K562 (cell line): ENCODE results near the gene TERT. TPM values are rescaled to one million over a fixed set of nuclear protein-coding genes. Genes with fewer than 3 reads are reported as not detected.

Experiments
- ATAC-seq: fragments of 200-7000 bp; cut with Tn5 transposase; 3 replicates; pipeline ENCODE4 v1.9.1; 2020; ENCODE audit warnings: moderate library complexity
- BruUV-seq: library from RNA; stranded (reverse); fragments of 400-500 nt; replicated peaks from 2 replicates; lab custom pipeline; 2021; lab: Mats Ljungman, UMichigan
- CTCF ChIA-PET: fragments of 300-600 bp; formaldehyde crosslinking; extraction: SDS; loops from one replicate; lab custom pipeline; 2021; ENCODE audit warnings: low intra/inter-chr PET ratio; lab: Yijun Ruan, JAX
- POLR2A ChIA-PET: fragments of 300-600, 350-650 bp; sonication (Branson Sonifier 250); formaldehyde crosslinking; extraction: SDS; loops from one replicate; lab custom pipeline; 2021; ENCODE audit warnings: antibody characterized with exemption, inconsistent platforms; lab: Yijun Ruan, JAX
- DNase-seq, 4 experiments: peaks; one replicate each; pipeline versions ENCODE4 v3.0.0 to v3.0.0-alpha.2; 2011 to 2018; ENCODE audit warnings: low spot score in 3 of 4, mixed read lengths in 3 of 4; ENCODE audit errors: extremely low read depth in 1 of 4
- FAIRE-seq: peaks from 2 replicates; lab custom pipeline; 2011; peaks lifted over from hg19 to GRCh38; lab: Jason Lieb, UNC
- H2AFZ ChIP-seq: 2 replicates; pipeline ENCODE4 v1.6.0; 2011; ENCODE audit warnings: low read depth, low read length, control low read depth, inconsistent platforms
- H3K27ac ChIP-seq: fragments of 200-600 bp; 3 replicates; pipeline ENCODE4 v1.8.0; 2011; ENCODE audit warnings: low read depth, mild to moderate bottlenecking, control low read depth, inconsistent platforms, low read length, moderate library complexity, mixed read lengths; ENCODE audit errors: extremely low read depth
- H3K27me3 ChIP-seq, 2 experiments: fragments of 300-600 bp in 1 of 2; 2 replicates in 1 of 2; 3 replicates in 1 of 2; pipeline versions ENCODE4 v1.6.0 to v1.8.0; 2011; ENCODE audit warnings: inconsistent platforms in 2 of 2, low read length in 2 of 2, mild to moderate bottlenecking in 1 of 2, mixed read lengths in 1 of 2, moderate library complexity in 1 of 2; ENCODE audit not compliant: control insufficient read depth in 2 of 2, insufficient read depth in 2 of 2
- H3K36me3 ChIP-seq: fragments of 300-600 bp; 3 replicates; pipeline ENCODE4 v1.8.0; 2011; ENCODE audit warnings: mild to moderate bottlenecking, low read length, inconsistent platforms; ENCODE audit not compliant: control insufficient read depth, insufficient read depth
- H3K4me1 ChIP-seq, 2 experiments: fragments of 200-600 bp in 1 of 2; replicated peaks in 1 of 2; 2 replicates in 1 of 2; 3 replicates in 1 of 2; pipeline versions ENCODE4 v1.5.1 to v1.8.0; 2011; ENCODE audit warnings: inconsistent platforms in 2 of 2, low read length in 2 of 2, mild to moderate bottlenecking in 1 of 2, mixed read lengths in 1 of 2, moderate library complexity in 1 of 2; ENCODE audit not compliant: control insufficient read depth in 2 of 2, insufficient read depth in 2 of 2
- H3K4me2 ChIP-seq: 2 replicates; pipeline ENCODE4 v1.6.1; 2011; ENCODE audit warnings: low read length, control low read depth, inconsistent platforms, mixed read lengths; ENCODE audit not compliant: insufficient read depth
- H3K4me3 ChIP-seq: fragments of 200-600 bp; sonication (generic), shearing (Covaris generic); 2 replicates; pipeline ENCODE4 v1.5.1; 2016; ENCODE audit warnings: control low read depth, inconsistent platforms
- H3K79me2 ChIP-seq: fragments of 200-600 bp; 3 replicates; pipeline ENCODE4 v1.8.0; 2011; ENCODE audit warnings: low read length, inconsistent platforms; ENCODE audit not compliant: control insufficient read depth, insufficient read depth
- H3K9ac ChIP-seq, 2 experiments: 2 replicates each; pipeline versions ENCODE4 v1.6.0 to v1.6.1; 2011; ENCODE audit warnings: low read depth in 2 of 2, low read length in 2 of 2, control low read depth in 1 of 2, inconsistent platforms in 1 of 2, mild to moderate bottlenecking in 1 of 2, mixed read lengths in 1 of 2; ENCODE audit not compliant: insufficient read depth in 1 of 2
- H3K9me1 ChIP-seq: one replicate; pipeline ENCODE4 v1.6.0; 2011; ENCODE audit warnings: inconsistent platforms, mild to moderate bottlenecking, low read length, moderate library complexity; ENCODE audit not compliant: control insufficient read depth, insufficient read depth
- H3K9me3 ChIP-seq: replicated peaks from 2 replicates; pipeline ENCODE4 v1.5.1; 2011; ENCODE audit warnings: low read depth, low read length, inconsistent platforms; ENCODE audit not compliant: control insufficient read depth, insufficient read depth
- H4K20me1 ChIP-seq: replicated peaks from 2 replicates; pipeline ENCODE4 v1.6.1; 2011; ENCODE audit warnings: low read length, inconsistent platforms, mixed read lengths; ENCODE audit not compliant: control insufficient read depth, insufficient read depth
- ARID4B ChIP-seq: sonication (generic); formaldehyde crosslinking; IDR thresholded peaks from 2 replicates; pipeline ENCODE4 v1.8.0; 2022; ENCODE audit warnings: mild to moderate bottlenecking, missing genetic modification reagents
- ELF4 ChIP-seq: fragments of 450-650 bp; formaldehyde crosslinking; IDR thresholded peaks from 2 replicates; pipeline ENCODE4 v1.4.0; 2022; ENCODE audit warnings: missing genetic modification characterization
- GABPA ChIP-seq: fragments of 200-800 bp; sonication (Bioruptor generic); conservative IDR thresholded peaks from 2 replicates; pipeline ENCODE4 v1.6.1; 2016; ENCODE audit warnings: low read depth, missing genetic modification characterization, missing compliant biosample characterization
- ZKSCAN1 ChIP-seq: fragments of 150-350 bp; IDR thresholded peaks from 2 replicates; pipeline ENCODE4 v1.6.1; 2016; ENCODE audit warnings: low read depth, low read length
- WGBS: fragments of 100-300 bp; shearing (Covaris generic); methylation state at CpG from one replicate; pipeline ENCODE4 v1.1.6; 2016; ENCODE audit warnings: low coverage, mixed read lengths; ENCODE audit not compliant: insufficient coverage; ENCODE audit errors: missing lambda C conversion rate; 5-methylcytosine and 5-hydroxymethylcytosine counted together
- in situ Hi-C: fragments of 300-500 bp; cut with MboI; formaldehyde crosslinking; loops from 4 replicates; pipeline ENCODE4 v1.15.0; 2018; ENCODE audit warnings: inconsistent platforms, mixed read lengths
- intact Hi-C: fragments of 100-400 bp; cut with micrococcal nuclease; formaldehyde crosslinking; loops from 2 replicates; pipeline ENCODE4 v1.14.2; 2022
- polyA plus RNA-seq, 8 experiments: library from polyadenylated mRNA; depleted of rRNA in 4 of 8; stranded (reverse) in 5 of 8; unstranded in 3 of 8; fragments of >200 nt; fragmentation: Nextera tagmentation in 2 of 8; fragmentation: Illumina TruSeq in 1 of 8; extraction: Ambion mirVana in 2 of 8; extraction: Trizol in 1 of 8; gene quantifications; 2 replicates each; pipeline versions ENCODE4 v1.2.1 to v1.2.3, GENCODE V29; 2011 to 2014; ENCODE audit warnings: inconsistent platforms in 1 of 8, missing spikeins in 1 of 8
- total RNA-seq, 7 experiments: library from RNA; depleted of rRNA in 6 of 7; stranded (reverse); fragments of >200 nt in 6 of 7; fragmentation: Illumina TruSeq in 2 of 7; extraction: Trizol in 2 of 7; gene quantifications; 2 replicates each; pipeline versions ENCODE4 v1.2.1 to v1.2.3, GENCODE V29; 2011 to 2021; ENCODE audit warnings: low replicate concordance in 1 of 7

Gene TERT
- total and polyA plus RNA-seq, 9 of the 15 experiments (the other 6 are each of a cell fraction or from before 2014, with no cell fraction given) = 0.08 to 4.5 (median 0.98) TPM; not detected in 1

GRCh38 chr5:1214936-1215220 is 80.0 kb downstream of the TERT start (continued):
- no peak for TF ChIP-seq ARID4B (CRISPR knock-in tag)
- TF ChIP-seq GABPA = no peak
- TF ChIP-seq, all 486 proteins: peak for 0

- Histone ChIP-seq H3K9ac (no peak overlapping the region), H4K20me1 (peaks cover 2% of the 10 kb centered on the region; the same call in 1 of the 2 replicates), H3K9me3 (no peaks in the 10 kb centered on the region; the same call in 1 of the 2 replicates), H3K27ac (no peak overlapping the region), H3K4me2 (no peak overlapping the region), H3K9me1 (no peaks in the 10 kb centered on the region), H3K36me3 (no peaks in the 10 kb centered on the region), H3K79me2 (no peaks in the 10 kb centered on the region), H3K4me3 (no peak overlapping the region), H3K27me3 (peaks cover 19 to 64% of the 10 kb centered on the region in 2 experiments), H3K4me1 (peaks cover 0 to 57% of the 10 kb centered on the region in 2 experiments; a peak in 1 of 5 replicates), H2AFZ (no peak overlapping the region)
- intact Hi-C loops = no loop called here
- FAIRE-seq (no peak), DNase-seq (no peak), ATAC-seq (no peak)
- in situ Hi-C loops = no loop called here
- WGBS = 12% methylated on average over 18 of the region's 22 CpGs
- TF ChIP-seq ELF4 = no peak
- peak; percentile 94 for TF ChIP-seq ZKSCAN1
- BruUV-seq = no TSS peak
- CTCF ChIA-PET = interaction anchor here (0.5 kb wide), 1 partner anchor 259 kb away, joined by 3 read pairs; no protein-coding TSS in a partner anchor
- POLR2A ChIA-PET = no interaction called here
Measured at GRCh38 chr5:1214163-1214935, 80.5 kb downstream of the TERT start.
